H9 (cell line): ENCODE measurements around the gene ZNF584. TPM values are rescaled to one million over a fixed set of nuclear protein-coding genes. Genes with fewer than 3 reads are reported as not detected.
A peak's percentile ranks its signal among the peaks of the same experiment; 100 is the strongest.

Experiments used
- DNase-seq: peaks from one replicate; pipeline ENCODE4 v3.0.0-alpha.2; 2017
- H2AFZ ChIP-seq: one replicate; pipeline ENCODE4 v1.6.1; 2013; ENCODE audit warnings: mild to moderate bottlenecking, low read length, control low read depth, moderate library complexity
- H2AK5ac ChIP-seq: 2 replicates; pipeline ENCODE4 v1.6.1; 2013; ENCODE audit warnings: low read length, control low read depth, mixed read lengths; ENCODE audit not compliant: insufficient read length
- H2BK120ac ChIP-seq: one replicate; pipeline ENCODE4 v1.6.1; 2013; ENCODE audit warnings: low read depth, mild to moderate bottlenecking, low read length, control low read depth, inconsistent platforms; ENCODE audit not compliant: poor library complexity, severe bottlenecking
- H2BK12ac ChIP-seq: 2 replicates; pipeline ENCODE4 v1.6.1; 2013; ENCODE audit warnings: low read length, control low read depth, mixed read lengths, low read depth; ENCODE audit not compliant: insufficient read length
- H2BK15ac ChIP-seq: 2 replicates; pipeline ENCODE4 v1.6.1; 2013; ENCODE audit warnings: low read depth, low read length, control low read depth
- H2BK20ac ChIP-seq: one replicate; pipeline ENCODE4 v1.6.1; 2013; ENCODE audit warnings: low read depth, mild to moderate bottlenecking, low read length, control low read depth, inconsistent platforms; ENCODE audit not compliant: poor library complexity, severe bottlenecking
- H2BK5ac ChIP-seq: 2 replicates; pipeline ENCODE4 v1.6.1; 2013; ENCODE audit warnings: low read length, control low read depth, mixed read lengths; ENCODE audit not compliant: insufficient read length
- H3K14ac ChIP-seq: 2 replicates; pipeline ENCODE4 v1.6.1; 2013; ENCODE audit warnings: low read length, control low read depth; ENCODE audit not compliant: insufficient read depth
- H3K18ac ChIP-seq: 2 replicates; pipeline ENCODE4 v1.6.1; 2013; ENCODE audit warnings: low read depth, mild to moderate bottlenecking, mixed read lengths, low read length, control low read depth; ENCODE audit not compliant: insufficient read length
- H3K23ac ChIP-seq: 2 replicates; pipeline ENCODE4 v1.6.1; 2013; ENCODE audit warnings: low read length, control low read depth, mixed read lengths, low read depth; ENCODE audit not compliant: insufficient read length
- H3K23me2 ChIP-seq: 2 replicates; pipeline ENCODE4 v1.6.1; 2013; ENCODE audit warnings: low read depth, mild to moderate bottlenecking, mixed read lengths, low read length, control low read depth; ENCODE audit not compliant: insufficient read length, poor library complexity, severe bottlenecking
- H3K27ac ChIP-seq: 2 replicates; pipeline ENCODE4 v1.5.1; 2013; ENCODE audit warnings: low read length, control low read depth, mixed read lengths, low read depth; ENCODE audit not compliant: insufficient read length
- H3K27me3 ChIP-seq: 2 replicates; pipeline ENCODE4 v1.6.1; 2013; ENCODE audit warnings: low read length, control low read depth, inconsistent platforms; ENCODE audit not compliant: insufficient read depth
- H3K4ac ChIP-seq: 2 replicates; pipeline ENCODE4 v1.6.1; 2013; ENCODE audit warnings: low read depth, mild to moderate bottlenecking, control low read depth, inconsistent platforms, low read length, moderate library complexity
- H3K4me1 ChIP-seq: 2 replicates; pipeline ENCODE4 v1.6.1; 2013; ENCODE audit warnings: low read length, control low read depth, inconsistent platforms; ENCODE audit not compliant: insufficient read depth
- H3K4me2 ChIP-seq: 2 replicates; pipeline ENCODE4 v1.6.1; 2013; ENCODE audit warnings: low read length, control low read depth, mixed read lengths; ENCODE audit not compliant: insufficient read length, insufficient read depth
- H3K56ac ChIP-seq: 2 replicates; pipeline ENCODE4 v1.6.1; 2013; ENCODE audit warnings: low read depth, mild to moderate bottlenecking, mixed read lengths, low read length, control low read depth; ENCODE audit not compliant: insufficient read length
- H3K79me1 ChIP-seq: 2 replicates; pipeline ENCODE4 v1.6.1; 2013; ENCODE audit warnings: low read depth, mild to moderate bottlenecking, moderate library complexity, low read length, control low read depth, inconsistent platforms; ENCODE audit not compliant: insufficient read depth, poor library complexity, severe bottlenecking
- H3K79me2 ChIP-seq: 2 replicates; pipeline ENCODE4 v1.6.1; 2013; ENCODE audit warnings: low read length, control low read depth, inconsistent platforms; ENCODE audit not compliant: insufficient read depth
- H3K9ac ChIP-seq: 2 replicates; pipeline ENCODE4 v1.6.1; 2013; ENCODE audit warnings: low read length, control low read depth, mixed read lengths; ENCODE audit not compliant: insufficient read length; ENCODE audit errors: extremely low read depth
- H3K9me3 ChIP-seq: one replicate; pipeline ENCODE4 v1.6.1; 2013; ENCODE audit warnings: low read depth, low read length, inconsistent platforms; ENCODE audit not compliant: control insufficient read depth
- H3T11ph ChIP-seq: one replicate; pipeline ENCODE4 v1.6.1; 2013; ENCODE audit warnings: mild to moderate bottlenecking, low read length, control low read depth, inconsistent platforms
- H4K20me1 ChIP-seq: one replicate; pipeline ENCODE4 v1.6.1; 2013; ENCODE audit not compliant: control insufficient read depth, insufficient read length, insufficient read depth
- H4K5ac ChIP-seq: 2 replicates; pipeline ENCODE4 v1.6.1; 2013; ENCODE audit warnings: low read depth, mild to moderate bottlenecking, mixed read lengths, low read length, control low read depth; ENCODE audit not compliant: insufficient read length
- H4K8ac ChIP-seq: replicated peaks from 2 replicates; pipeline ENCODE4 v1.6.1; 2013; ENCODE audit warnings: low read length, control low read depth, mixed read lengths, low read depth; ENCODE audit not compliant: insufficient read length
- H4K91ac ChIP-seq: 2 replicates; pipeline ENCODE4 v1.6.1; 2013; ENCODE audit warnings: low read depth, mild to moderate bottlenecking, moderate library complexity, mixed read lengths, low read length, control low read depth; ENCODE audit not compliant: insufficient read length
- H3K27ac Mint-ChIP-seq, 3 experiments: 2 replicates in 2 of 3; 3 replicates in 1 of 3; pipeline ENCODE4 v1.8.0; 2020 to 2021; ENCODE audit warnings: mixed read lengths in 3 of 3, mild to moderate bottlenecking in 1 of 3, moderate library complexity in 1 of 3
- H3K27me3 Mint-ChIP-seq: 2 replicates; pipeline ENCODE4 v1.8.0; 2021; ENCODE audit warnings: low read depth, mild to moderate bottlenecking, moderate library complexity, mixed read lengths
- H3K36me3 Mint-ChIP-seq, 3 experiments: 2 replicates in 2 of 3; 3 replicates in 1 of 3; pipeline ENCODE4 v1.8.0; 2020 to 2021; ENCODE audit warnings: low read depth in 3 of 3, mixed read lengths in 3 of 3; ENCODE audit not compliant: insufficient read depth in 1 of 3
- H3K4me1 Mint-ChIP-seq, 2 experiments: 2 replicates each; pipeline ENCODE4 v1.8.0; 2020; ENCODE audit warnings: mixed read lengths in 2 of 2
- H3K4me3 Mint-ChIP-seq, 2 experiments: 2 replicates in 1 of 2; 3 replicates in 1 of 2; pipeline ENCODE4 v1.8.0; 2020 to 2021; ENCODE audit warnings: mild to moderate bottlenecking in 2 of 2, mixed read lengths in 2 of 2, moderate library complexity in 1 of 2
- H3K9me3 Mint-ChIP-seq, 2 experiments: 2 replicates in 1 of 2; 3 replicates in 1 of 2; pipeline ENCODE4 v1.8.0; 2020; ENCODE audit warnings: mild to moderate bottlenecking in 2 of 2, mixed read lengths in 2 of 2, moderate library complexity in 1 of 2
- WGBS: extraction: QIAGEN DNeasy Blood & Tissue Kit; methylation state at CpG from one replicate; pipeline ENCODE4 v1.1.7; 2013; ENCODE audit warnings: missing lambda C conversion rate, low lambda C conversion rate, mixed read lengths; ENCODE audit not compliant: insufficient read length; ENCODE audit errors: extremely low coverage; 5-methylcytosine and 5-hydroxymethylcytosine counted together
- total RNA-seq: library from RNA; stranded (reverse); gene quantifications from 2 replicates; pipeline ENCODE4 v1.2.1, GENCODE V29; 2021
- TF ChIP-seq, protein P1 (sequence below): fragments of 200-600 bp; sonication (generic); conservative IDR thresholded peaks from 3 replicates; pipeline ENCODE4 v1.8.0; 2021; ENCODE audit warnings: antibody characterized with exemption, mild to moderate bottlenecking

The ZNF584 gene
- total RNA-seq, 1 experiment from 2014 or later: 7.4 TPM

DNA sequence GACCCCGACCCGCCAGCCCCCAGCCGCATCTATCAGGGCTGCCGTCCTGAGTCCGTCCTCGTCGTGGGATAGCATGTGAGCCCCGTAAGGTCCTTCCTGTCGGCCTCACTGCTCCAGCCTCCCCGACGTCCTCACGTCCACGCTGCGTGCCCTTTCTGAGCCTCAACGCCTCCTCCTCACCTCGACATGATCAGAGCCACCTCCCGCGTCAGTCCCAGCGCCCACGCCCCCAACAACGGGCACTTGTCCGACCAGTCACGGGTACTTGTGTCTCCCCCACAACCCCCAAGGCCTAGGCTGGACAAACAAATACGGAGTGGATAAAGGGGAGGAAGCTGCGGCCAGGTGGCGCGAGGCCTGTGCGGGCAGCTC, 46.6 kb upstream of the ZNF584 start:
- peaks cover 0 to 8% of the 10 kb centered on the region in 2 experiments; a peak in 3 of 4 replicates for H3K4me1 Mint-ChIP-seq
- DNase-seq: no peak
- H3K9me3 Mint-ChIP-seq: no peaks in the 10 kb centered on the region
- H3K79me1 ChIP-seq: no peaks in the 10 kb centered on the region
- H3K27me3 Mint-ChIP-seq: no peaks in the 10 kb centered on the region
- H2BK5ac ChIP-seq: no peak overlapping the region
- H4K91ac ChIP-seq: no peak overlapping the region
- H3K27me3 ChIP-seq: no peaks in the 10 kb centered on the region
- H3K14ac ChIP-seq: peak overlapping the region; percentile 92
- H4K20me1 ChIP-seq: no peaks in the 10 kb centered on the region
- H3K4me3 Mint-ChIP-seq: peak overlapping the region; percentile 91 to 98
- H2BK120ac ChIP-seq: no peak overlapping the region
- H3K27ac Mint-ChIP-seq: peak overlapping the region; percentile 97 to 99 (median 98)
- H3K4ac ChIP-seq: no peak overlapping the region
- H3K23ac ChIP-seq: no peak overlapping the region
- H3K18ac ChIP-seq: peak overlapping the region; percentile 83
- peak overlapping the region; percentile 30 for H4K5ac ChIP-seq
- H3K4me2 ChIP-seq: peak overlapping the region; percentile 62
- no peak overlapping the region for H2BK12ac ChIP-seq
- peak overlapping the region; percentile 94 for H3K9ac ChIP-seq
- no peak overlapping the region for H2BK15ac ChIP-seq
- no peaks in the 10 kb centered on the region for H3K79me2 ChIP-seq
- no peak overlapping the region for H3T11ph ChIP-seq
- no peak overlapping the region for H2AK5ac ChIP-seq
- H4K8ac ChIP-seq: no peak overlapping the region
- TF ChIP-seq, protein P1, sequence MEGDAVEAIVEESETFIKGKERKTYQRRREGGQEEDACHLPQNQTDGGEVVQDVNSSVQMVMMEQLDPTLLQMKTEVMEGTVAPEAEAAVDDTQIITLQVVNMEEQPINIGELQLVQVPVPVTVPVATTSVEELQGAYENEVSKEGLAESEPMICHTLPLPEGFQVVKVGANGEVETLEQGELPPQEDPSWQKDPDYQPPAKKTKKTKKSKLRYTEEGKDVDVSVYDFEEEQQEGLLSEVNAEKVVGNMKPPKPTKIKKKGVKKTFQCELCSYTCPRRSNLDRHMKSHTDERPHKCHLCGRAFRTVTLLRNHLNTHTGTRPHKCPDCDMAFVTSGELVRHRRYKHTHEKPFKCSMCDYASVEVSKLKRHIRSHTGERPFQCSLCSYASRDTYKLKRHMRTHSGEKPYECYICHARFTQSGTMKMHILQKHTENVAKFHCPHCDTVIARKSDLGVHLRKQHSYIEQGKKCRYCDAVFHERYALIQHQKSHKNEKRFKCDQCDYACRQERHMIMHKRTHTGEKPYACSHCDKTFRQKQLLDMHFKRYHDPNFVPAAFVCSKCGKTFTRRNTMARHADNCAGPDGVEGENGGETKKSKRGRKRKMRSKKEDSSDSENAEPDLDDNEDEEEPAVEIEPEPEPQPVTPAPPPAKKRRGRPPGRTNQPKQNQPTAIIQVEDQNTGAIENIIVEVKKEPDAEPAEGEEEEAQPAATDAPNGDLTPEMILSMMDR: no peak; the same call in 2 of the 3 replicates
- no peak overlapping the region for H2BK20ac ChIP-seq
- H3K56ac ChIP-seq: no peak overlapping the region
- WGBS: no CpG with 5 or more reads among the region's 28 CpGs
- no peak overlapping the region for H2AFZ ChIP-seq
- H3K9me3 ChIP-seq: no peaks in the 10 kb centered on the region
- H3K36me3 Mint-ChIP-seq: no peaks in the 10 kb centered on the region
- peak overlapping the region; percentile 43 for H3K27ac ChIP-seq
- no peaks in the 10 kb centered on the region for H3K4me1 ChIP-seq
- peaks cover 5% of the 10 kb centered on the region for H3K23me2 ChIP-seq
